NCI-H345 (cell line): Measurements from ENCODE around the gene DTWD2.
"Not testable (repeated sequence)": the region's sequence is repeated elsewhere in the genome, so short reads cannot be mapped to it uniquely, and the experiment has no call there.

Source experiments
- DNase-seq: peaks from one replicate; lab custom pipeline; 2025; lab: John Stamatoyannopoulos, UW

Gene DTWD2

DNA sequence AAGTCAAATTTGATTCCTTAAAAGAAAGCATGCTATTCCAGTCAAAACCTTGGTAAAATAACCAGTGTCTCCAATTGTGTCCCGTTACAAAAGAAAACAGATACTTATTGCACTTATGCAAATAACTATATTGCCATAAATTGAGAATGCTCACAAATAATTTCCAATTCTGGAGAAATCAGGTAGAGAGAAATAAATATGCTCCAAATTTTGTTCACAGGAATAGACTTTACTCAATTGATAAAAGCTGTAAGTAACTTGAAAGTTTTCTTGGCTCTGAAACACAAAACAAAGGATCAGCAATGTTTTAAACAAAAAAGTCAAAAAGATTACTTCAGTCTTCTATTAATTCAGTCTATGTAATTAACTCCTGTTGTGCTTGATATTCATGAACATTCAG, 7.8 kb upstream of the DTWD2 start:
- no peak for DNase-seq

GRCh38 chr5:118994595-118994994, 6.2 kb upstream of the DTWD2 start:
- DNase-seq, result no peak

DNA sequence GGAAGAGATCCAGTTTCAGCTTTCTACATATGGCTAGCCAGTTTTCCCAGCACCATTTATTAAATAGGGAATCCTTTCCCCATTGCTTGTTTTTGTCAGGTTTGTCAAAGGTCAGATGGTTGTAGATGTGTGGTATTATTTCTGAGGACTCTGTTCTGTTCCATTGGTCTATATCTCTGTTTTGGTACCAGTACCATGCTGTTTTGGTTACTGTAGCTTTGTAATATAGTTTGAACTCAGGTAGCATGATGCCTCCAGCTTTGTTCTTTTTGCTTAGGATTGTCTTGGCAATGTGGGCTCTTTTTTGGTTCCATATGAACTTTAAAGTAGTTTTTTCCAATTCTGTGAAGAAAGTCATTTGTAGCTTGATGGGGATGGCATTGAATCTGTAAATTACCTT, 4.8 kb upstream of the DTWD2 start:
- DNase-seq, result not testable (repeated sequence)

DNA sequence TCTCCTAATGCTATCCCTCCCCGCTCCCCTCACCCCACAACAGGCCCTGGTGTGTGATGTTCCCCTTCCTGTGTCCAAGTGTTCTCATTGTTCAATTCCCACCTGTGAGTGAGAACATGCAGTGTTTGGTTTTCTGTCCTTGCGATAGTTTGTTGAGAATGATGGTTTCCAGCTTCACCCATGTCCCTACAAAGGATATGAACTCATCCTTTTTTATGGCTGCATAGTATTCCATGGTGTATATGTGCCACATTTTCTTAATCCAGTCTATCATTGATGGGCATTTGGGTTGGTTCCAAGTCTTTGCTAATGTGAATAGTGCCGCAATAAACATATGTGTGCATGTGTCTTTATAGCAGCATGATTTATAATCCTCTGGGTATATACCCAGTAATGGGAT, 3.7 kb upstream of the DTWD2 start:
- DNase-seq, result not testable (repeated sequence)

DNA sequence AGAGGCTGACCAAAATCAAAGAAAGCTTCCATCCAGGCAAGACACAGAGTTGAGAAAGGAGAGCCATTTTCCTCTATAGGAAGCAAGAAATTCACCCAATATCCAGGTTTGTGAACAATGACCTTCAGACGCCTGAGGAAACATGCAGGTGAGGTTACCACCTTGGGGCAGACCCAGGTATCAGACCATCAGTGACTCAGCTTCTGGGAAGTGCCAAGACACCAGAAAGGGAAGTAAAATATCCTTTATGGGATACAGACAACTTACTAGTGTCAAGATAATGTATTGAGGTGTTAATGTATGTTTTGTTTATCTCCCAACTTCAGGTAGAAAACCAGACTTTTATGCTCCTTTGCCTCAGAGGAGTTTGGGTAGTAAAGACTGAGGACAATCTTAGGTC, 2.2 kb upstream of the DTWD2 start:
- DNase-seq, result no peak

DNA sequence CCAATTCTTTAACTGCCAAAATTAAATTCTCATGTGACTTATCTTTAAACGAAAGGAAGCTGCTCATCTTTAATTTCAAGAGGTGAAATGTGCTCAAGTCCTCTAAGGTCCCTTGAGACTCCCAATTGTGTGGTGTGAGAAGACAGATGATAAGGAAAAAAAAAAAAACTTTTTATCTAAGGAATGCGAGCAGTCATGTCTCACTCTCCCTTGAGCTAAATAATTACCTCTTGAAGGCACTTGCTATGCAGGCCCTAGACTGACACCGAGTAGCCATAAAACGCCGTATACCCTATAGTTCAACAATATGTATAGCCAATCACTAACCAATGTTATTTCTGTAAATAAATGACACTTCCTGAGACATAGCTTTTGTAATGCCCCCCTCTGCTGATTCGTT, 1.5 kb upstream of the DTWD2 start:
- DNase-seq, result no peak

- no peak for DNase-seq
These were observed 476 bp upstream of the DTWD2 start for GRCh38 chr5:118988866-118989180.

DNA sequence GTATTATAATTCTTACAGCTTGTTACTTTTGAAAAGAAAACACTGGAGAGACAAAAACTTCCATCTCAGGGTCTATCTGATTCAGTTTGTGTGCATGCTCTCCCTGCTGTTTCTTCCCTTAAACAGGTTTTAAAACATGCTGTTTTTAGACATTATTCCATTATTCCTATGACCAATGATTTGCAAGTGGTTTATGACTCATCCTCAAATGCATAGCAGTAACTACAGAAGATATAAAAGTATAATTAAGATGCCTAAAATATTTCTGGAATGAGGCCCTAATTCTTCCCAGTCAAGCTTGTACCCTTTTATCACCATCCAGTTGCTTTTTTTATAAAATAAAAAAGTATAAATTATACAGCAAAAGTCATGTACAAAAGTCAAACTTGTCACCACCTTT, 3.7 kb downstream of the DTWD2 start:
- DNase-seq, result no peak

- DNase-seq, result no peak
These were observed 6.6 kb downstream of the DTWD2 start for GRCh38 chr5:118981783-118982182.

- no peak for DNase-seq
These were observed 7.9 kb downstream of the DTWD2 start for GRCh38 chr5:118980438-118980837.

GRCh38 chr5:118980017-118980416, 8.3 kb downstream of the DTWD2 start:
- DNase-seq, result no peak

DNA sequence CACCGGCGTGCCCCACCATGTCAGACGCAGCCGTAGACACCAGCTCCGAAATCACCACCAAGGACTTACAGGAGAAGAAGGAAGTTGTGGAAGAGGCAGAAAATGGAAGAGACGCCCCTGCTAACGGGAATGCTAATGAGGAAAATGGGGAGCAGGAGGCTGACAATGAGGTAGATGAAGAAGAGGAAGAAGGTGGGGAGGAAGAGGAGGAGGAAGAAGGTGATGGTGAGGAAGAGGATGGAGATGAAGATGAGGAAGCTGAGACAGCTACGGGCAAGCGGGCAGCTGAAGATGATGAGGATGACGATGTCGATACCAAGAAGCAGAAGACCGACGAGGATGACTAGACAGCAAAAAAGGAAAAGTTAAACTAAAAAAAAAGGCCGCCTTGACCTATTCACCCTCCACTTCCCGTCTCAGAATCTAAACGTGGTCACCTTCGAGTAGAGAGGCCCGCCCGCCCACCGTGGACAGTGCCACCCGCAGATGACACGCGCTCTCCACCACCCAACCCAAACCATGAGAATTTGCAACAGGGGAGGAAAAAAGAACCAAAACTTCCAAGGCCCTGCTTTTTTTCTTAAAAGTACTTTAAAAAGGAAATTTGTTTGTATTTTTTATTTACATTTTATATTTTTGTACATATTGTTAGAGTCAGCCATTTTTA, 14.4 kb downstream of the DTWD2 start:
- not testable (repeated sequence) for DNase-seq

DNA sequence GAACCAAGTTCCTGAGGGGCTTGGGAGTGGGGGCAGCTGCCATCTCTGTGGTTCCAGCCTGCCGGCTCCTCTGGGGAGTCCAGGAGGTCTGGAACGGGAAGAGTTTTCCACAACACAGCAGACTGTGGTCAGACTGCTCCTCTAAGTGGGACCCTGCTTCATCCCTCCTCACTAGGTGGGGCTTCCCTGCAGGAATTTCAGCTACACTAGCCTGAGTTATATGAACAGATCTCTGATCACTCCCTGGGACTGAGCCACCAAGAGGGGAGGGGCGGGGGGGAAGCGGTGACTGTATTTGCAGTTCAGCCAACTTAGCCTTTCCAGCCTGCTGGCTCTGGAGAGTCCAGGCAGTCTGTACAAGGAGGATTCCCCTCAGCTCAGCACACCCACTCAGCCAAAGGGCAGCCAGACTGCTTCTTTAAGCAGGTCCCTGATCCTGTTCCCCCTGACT, 19.4 kb downstream of the DTWD2 start:
- no peak for DNase-seq

DNA sequence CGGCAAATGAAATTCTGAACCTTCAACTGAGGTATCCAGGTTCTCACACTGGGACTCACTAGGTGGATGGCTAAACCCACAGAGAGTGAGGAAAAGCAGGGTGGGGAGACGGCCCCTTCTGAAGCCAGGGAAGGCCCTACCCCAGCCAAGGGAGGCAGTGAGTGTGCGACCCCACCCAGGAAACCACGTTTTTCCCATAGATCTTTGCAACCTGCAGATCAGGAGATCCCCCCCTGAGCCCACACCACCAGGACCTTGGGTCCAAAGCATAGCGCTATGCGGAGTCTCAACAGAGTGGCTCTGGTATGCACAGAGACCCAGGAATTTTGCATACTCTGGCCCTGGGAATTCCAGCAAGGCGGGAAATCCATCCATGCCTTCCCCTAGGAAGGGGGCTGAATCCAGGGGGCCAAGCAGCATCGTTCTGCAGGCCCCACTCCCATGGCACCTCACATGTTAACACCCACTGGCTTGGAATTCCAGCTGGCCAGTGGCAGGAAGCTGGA, 19.9 kb downstream of the DTWD2 start:
- no peak for DNase-seq

DNA sequence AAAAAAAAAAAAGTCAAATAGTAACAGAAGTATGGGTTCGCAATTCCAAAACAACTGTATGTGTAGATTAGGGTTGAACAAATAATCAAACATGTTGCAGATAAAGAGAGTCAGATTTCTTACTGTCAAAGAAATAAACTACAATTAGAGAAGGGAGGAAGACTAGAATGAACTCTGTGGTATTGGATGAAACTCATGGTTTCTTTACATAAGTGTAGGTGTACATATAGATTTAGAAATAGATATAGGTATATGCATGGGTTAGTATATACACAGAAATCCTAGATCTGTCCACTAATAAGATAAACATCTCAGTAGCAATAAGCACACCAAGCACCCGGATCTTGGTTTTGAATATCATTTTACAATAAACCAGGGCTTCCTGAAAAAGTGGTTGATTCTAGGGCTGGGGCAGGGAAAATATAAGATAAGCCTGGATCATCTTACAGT, 21.3 kb downstream of the DTWD2 start:
- no peak for DNase-seq

GRCh38 chr5:118965890-118966289, 22.5 kb downstream of the DTWD2 start:
- DNase-seq, result no peak

DNA sequence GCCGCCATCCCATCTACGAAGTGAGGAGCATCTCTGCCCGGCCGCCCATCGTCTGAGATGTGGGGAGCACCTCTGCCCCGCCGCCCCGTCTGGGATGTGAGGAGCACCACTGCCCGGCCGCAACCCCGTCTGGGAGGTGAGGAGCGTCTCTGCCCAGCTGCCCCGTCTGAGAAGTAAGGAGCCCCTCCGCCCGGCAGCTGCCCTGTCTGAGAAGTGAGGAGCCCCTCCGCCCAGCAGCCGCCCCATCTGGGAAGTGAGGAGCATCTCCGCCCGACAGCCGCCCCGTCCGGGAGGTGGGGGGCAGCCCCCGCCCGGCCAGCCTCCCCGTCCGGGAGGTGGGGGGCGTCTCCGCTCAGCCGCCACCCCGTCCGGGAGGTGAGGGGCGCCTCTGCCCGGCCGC, 23.4 kb downstream of the DTWD2 start:
- not testable (repeated sequence) for DNase-seq

- not testable (repeated sequence) for DNase-seq
These were observed 24.0 kb downstream of the DTWD2 start for GRCh38 chr5:118964388-118964787.

DNA sequence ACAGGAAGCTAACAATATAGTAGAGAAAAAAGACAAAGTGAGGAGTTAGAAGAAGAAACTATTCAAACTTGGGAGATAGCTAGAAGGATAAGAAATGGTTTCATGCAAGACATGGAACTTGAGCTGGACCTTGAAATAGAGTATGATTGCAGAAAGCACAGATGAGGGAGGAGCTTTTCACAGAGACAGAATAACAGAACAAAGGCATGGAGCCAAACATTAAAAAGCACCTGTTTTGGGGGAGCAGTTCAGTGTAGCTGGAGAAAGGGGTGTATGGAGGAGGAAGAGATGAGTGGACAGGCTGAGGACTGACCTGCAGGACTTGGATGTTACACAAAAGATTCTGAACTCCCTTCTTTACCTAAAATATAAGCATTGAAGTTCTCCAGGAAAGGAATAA, 25.2 kb downstream of the DTWD2 start:
- DNase-seq, result no peak

DNA sequence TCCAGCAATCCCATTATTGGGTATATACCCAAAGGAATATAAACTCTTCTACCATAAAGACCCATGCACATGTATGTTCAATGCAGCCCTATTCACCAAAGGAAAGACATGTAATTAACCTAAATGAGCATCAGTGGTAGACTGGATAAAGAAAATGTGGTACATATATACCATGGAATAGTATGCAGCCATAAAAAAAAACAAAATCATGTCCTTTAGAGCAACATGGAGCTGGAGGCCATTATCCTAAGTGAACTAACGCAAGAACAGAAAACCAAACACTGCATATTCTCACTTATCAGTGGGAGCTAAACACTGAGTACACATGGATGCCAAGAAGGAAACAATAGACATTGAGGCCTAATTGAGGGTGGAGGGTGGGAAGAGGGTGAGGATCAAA, 27.8 kb downstream of the DTWD2 start:
- DNase-seq, result no peak

DNA sequence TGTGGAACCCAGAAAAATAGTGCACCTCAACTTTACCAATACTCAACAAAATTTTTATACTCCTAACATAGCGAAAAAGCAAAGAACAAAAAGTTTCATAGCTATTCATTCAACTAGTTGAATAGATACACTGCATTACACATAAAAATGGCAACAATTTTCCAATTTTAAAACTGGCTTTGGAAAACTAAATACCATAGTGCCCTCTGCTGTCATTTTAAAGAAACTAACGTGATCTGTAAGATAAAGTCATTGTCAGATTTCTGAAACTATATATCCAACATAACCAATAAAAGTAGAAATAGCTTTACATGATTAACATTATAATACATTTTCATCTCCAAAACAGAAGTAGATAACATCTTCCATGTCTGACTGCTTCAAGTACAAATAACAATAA, 31.6 kb downstream of the DTWD2 start:
- DNase-seq, result no peak

DNA sequence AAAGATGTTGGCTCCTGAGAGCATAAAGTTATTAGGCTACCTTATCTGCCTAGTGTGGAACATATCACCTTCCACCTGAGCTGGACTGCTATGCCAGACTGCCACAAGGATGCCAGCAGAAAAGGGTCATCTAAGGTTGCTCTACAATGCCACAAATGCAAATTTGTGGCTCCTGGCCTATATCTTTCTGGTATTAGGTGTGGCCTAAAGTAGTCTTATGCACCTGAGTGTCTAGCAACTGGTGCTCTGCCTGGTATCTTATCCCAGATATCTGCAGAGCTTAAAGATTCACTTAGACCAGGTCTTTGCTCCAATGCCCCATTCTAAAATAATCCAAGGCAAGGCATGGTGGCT, 34.7 kb downstream of the DTWD2 start:
- DNase-seq, result no peak

- DNase-seq, result no peak
These were observed 35.2 kb downstream of the DTWD2 start for GRCh38 chr5:118952992-118953651.

DNA sequence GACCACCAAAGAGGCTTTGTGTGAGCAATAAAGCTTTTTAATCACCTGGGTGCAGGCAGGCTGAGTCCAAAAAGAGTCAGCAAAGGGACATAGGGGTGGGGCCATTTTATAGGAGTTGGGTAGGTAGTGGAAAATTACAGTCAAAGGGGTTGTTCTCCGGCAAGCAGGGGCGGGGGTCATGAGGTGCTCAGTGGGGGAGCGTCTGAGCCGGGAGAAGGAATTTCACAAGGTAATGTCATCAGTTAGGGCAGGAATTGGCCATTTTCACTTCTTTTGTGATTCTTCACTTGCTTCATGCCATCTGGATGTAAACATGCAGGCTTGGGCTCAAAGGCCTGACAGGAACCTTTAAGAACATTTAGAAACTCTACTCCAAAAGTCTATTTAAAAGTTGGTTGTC, 36.0 kb downstream of the DTWD2 start:
- not testable (repeated sequence) for DNase-seq
